Stimulated activated CD8-positive, alpha-beta memory T cell treated with anti-CD3 and anti-CD28 coated beads, Interleukin-15, amount 100 ng/mL, for 48 hours (primary cell): Measurements from ENCODE around the gene CHPT1.
"Not testable (repeated sequence)": the region's sequence is repeated elsewhere in the genome, so short reads cannot be mapped to it uniquely, and the experiment has no call there.

Experiments
- DNase-seq, 2 donors: peaks; one replicate each; pipeline ENCODE4 v3.0.0-alpha.2; 2020; ENCODE audit warnings: low read depth in 2 of 2

The CHPT1 gene

GRCh38 chr12:101681627-101682026, 15.8 kb upstream of the CHPT1 start:
- DNase-seq = not testable (repeated sequence)

GRCh38 chr12:101685092-101685491, 12.3 kb upstream of the CHPT1 start:
- no peak for DNase-seq

DNA sequence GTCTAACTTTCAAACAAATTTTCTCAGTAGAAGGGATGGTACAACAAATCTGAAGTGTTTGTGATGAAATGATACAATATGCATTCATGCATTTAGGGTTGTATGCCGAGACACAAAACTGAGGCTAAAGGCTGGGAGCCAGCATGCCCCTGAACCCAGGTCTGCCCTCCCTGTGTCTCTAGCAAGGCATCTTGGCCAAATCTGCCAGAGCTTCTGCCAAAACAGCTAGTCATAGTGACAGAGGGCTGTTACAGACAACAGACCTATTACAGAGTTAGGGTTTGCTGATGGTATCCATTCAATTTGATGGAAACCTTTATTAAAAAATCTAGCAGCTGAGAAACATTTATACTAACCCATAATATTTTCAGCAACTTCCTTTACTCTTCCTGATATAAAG, 11.3 kb upstream of the CHPT1 start:
- no peak for DNase-seq

DNA sequence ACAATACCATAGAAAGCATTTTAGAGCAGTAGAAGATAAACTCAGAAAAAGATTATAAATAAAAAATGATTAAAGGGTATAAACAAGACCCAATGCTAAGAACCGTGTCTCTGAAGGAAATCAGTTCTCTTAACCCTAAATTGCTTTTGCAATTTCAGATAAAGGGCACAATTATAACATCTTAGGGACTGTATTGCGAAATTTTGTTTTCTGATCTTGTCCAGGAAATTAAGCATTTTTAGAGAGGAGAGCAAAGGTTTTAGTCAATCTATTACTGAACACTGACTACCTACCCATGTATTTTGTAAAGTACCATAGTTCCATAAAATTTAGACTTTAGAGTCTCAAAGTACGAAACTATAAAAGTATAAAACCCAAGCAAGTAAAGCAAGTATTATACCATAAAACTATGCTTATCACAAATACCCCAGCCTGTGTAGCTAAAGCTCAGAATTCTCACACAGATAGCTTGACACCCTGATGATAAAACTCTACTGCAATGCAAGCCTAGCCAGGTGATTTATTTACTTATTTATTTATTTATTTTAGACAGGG, 6.8 kb upstream of the CHPT1 start:
- DNase-seq = no peak

- DNase-seq = no peak
Observed at GRCh38 chr12:101691503-101692096, 5.8 kb upstream of the CHPT1 start.

- DNase-seq = no peak
Observed at GRCh38 chr12:101694297-101694848, 3.1 kb upstream of the CHPT1 start.

- DNase-seq = no peak
Observed at GRCh38 chr12:101694986-101695385, 2.5 kb upstream of the CHPT1 start.

DNA sequence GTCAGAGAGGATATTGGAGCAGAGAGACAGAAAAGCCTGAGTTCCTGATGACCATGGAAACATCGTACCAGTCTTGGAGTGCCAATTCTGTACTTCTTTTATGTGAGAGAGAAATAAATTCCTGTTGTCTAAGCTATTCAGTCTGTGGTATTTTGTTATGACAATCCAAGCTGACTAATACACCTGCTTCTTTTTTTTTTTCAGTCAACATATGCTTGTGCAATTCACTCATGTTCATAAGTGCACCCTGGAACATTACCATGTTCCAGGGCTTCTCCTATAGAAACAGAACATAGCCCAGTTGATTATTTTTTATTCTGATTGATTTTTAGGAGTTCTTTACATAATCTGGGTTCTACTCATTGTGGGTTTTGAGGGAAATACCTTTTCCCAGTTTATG, 1.7 kb upstream of the CHPT1 start:
- DNase-seq = no peak

DNA sequence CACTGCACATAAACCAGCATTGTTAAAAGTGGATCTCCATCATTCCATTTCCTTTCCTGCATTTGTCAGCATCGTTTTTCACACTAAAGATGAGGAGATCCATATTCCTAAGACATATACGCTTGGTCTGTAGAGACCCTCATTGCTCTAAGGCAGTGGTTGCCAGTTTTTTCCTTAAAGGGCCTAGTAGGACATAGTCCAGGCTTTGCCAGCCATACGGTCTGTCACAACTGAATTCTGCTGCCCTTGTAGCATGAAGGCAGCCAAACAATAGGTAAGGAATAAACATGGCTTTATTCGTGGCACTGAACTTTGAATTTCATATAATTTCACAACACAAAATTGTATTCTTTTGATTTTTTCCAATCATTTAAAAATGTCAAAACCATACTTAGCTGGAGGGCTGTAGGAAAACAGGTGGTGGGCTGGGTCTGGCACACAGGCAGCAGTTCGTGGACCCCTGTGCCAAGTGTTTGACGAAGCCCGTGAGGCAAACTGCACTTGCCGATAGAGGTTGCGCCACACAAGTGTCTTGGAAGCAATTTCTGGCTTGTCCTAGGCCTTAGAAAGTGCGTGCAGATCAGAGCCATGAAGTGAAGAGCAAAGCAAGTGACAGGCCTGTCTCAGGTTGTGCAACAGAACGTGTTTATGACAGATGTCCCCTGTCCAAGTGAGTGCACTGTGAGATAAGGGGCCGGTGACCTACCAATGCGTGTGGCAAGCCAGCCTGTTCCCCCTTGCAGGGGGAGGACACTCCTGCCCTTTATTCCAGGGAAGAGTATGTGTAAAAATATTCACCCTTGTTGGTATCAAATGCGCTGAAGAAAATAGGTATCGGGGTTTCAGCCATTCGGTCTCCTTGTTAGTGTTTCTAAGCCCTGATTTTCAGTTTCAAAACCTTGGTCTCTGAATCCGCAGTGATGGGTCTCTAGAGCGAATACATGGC, 916 bp upstream of the CHPT1 start:
- no peak for DNase-seq

DNA sequence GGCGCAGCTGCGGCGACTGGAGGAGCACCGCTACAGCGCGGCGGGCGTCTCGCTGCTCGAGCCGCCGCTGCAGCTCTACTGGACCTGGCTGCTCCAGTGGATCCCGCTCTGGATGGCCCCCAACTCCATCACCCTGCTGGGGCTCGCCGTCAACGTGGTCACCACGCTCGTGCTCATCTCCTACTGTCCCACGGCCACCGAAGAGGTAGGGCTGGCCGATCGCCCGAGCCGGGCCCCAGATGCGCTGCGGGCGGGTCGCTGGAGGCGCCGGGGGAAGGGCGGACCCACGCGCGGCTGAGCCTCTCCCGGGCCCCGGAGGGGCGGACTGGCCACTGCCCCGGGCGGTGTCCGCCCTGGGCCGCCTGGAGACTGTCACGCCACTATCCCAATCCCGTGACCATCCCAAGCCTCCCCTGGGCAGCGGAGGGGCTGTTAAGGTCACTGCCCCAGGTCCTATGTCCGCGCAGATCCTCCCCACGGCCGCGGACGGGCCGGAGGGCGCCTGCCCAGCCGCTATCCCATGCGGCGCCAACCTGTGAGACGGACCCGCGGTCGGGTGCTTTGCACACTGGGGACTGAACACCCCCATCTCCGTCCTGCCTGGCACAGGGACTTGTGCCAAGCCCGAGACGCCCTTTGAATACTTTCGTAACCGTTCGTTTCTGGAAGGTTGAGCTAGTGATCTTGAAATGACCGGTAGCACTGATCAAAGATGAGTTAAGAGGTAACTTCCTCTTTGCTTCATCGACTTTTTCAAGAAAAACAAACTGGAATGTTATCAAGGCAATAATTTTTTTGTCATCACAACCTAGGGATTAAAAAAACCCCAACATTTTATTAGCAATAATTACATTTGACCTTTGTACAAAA, 725 bp downstream of the CHPT1 start:
- no peak for DNase-seq

DNA sequence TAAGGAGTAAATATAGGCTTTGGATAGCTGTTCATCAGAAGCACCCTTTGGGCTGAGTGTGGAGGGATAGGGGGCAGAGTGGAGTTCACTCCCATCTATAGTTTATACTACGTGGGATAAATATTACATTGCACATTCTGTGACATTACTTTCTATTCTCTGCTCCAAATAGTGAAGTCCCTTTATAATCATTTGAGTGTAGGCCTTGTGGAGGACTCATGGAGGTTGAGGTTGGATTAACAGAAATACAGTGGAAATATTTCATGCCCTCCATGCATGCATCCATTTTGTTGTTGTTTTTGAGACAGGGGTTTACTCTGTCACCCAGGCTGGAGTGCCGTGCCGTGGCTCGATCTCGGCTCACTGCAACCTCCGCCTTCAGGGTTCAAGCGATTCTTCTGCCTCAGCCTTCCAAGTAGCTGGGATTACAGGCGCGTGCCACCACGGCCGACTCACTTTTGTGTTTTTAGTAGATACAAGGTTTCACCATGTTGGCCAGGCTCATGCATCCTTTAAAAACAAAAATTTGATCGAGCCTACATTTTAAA, 1.4 kb downstream of the CHPT1 start:
- DNase-seq = no peak

DNA sequence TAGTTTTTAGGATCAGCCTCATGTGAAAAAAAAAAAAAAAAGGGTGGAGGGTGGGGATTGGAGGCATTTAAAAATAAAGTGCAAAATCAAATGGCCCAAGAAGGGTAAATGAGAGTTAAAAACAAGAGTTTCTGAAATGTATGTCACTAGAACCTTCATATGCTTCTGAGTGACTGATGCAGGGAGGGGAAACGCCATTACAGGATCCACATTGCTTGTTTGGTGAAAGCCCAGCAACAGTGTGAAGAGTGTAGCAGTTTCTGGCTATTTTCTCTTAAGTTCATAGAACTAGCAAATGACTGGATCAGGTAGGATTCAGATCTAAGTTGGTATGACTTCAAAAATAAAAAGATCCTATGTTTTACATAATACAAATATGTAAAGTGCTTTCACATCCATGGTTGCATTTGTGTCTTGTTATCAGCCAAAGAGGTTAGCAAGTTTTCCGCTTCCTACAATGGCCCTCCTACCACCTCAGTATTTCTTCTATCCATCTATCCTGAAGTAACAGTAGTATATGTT, 2.9 kb downstream of the CHPT1 start:
- no peak for DNase-seq

GRCh38 chr12:101703487-101703886, 6.0 kb downstream of the CHPT1 start:
- no peak for DNase-seq

DNA sequence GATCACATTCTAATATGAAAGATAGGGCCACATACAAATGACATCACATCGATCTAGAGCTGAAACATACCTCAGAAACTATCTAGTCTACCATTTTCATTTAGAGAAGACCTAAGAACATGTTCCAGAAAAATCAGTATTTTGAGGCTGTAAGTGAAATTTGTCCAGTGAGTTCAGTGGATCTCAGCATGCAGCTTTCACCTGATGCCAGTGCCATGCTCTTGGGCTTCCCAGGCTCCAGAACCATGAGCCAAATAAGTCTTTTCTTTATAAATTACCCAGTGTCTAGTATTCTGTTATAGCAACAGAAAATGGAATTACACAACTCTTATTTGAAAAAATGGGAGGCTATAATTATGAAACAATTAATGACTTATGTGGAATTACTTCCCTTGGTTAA, 9.0 kb downstream of the CHPT1 start:
- DNase-seq = no peak

- no peak for DNase-seq
Observed at GRCh38 chr12:101707131-101707782, 9.8 kb downstream of the CHPT1 start.

- no peak for DNase-seq
Observed at GRCh38 chr12:101710288-101710687, 12.8 kb downstream of the CHPT1 start.

DNA sequence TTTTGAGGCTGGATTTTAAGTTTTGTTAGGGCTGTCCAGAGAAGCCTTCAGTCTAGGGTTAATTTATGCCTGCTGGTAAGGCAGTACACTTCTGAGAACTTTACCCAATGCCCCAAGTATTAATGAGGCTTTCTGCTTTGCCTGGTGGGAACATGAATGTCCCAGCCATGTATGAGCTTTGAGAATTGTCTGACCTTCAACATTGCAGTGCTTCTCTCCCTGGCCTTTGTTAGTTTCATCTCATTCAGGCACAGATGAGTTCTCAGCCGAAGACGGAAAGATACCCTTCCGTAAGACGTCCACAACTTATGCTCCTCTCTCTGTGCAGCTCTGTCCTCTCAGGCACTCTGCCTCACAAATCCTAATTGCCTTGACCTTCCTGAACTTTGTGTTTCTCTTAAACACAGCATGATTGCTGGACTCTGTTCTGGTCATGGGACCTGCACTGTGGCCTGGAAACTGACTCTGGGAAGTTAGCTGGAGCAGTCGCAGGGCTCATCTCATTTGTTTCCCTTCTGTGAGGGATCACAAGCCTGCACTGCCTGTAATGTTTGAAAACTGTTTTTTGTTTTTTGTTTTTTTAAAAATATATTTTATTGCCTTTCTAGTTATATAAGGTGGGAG, 15.7 kb downstream of the CHPT1 start:
- no peak for DNase-seq

DNA sequence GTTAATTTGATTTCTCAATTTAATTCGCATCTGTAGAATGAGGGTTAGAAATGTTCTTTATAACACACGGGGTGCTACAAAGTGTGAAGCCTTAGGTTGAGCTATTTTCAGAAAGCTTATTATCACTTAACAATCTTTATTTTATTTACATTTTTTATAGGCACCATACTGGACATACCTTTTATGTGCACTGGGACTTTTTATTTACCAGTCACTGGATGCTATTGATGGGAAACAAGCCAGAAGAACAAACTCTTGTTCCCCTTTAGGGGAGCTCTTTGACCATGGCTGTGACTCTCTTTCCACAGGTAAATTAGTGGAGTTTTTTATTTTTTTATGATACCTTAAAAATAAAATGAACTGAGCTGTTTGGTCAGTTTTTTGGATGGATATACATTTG, 16.5 kb downstream of the CHPT1 start:
- DNase-seq = no peak

DNA sequence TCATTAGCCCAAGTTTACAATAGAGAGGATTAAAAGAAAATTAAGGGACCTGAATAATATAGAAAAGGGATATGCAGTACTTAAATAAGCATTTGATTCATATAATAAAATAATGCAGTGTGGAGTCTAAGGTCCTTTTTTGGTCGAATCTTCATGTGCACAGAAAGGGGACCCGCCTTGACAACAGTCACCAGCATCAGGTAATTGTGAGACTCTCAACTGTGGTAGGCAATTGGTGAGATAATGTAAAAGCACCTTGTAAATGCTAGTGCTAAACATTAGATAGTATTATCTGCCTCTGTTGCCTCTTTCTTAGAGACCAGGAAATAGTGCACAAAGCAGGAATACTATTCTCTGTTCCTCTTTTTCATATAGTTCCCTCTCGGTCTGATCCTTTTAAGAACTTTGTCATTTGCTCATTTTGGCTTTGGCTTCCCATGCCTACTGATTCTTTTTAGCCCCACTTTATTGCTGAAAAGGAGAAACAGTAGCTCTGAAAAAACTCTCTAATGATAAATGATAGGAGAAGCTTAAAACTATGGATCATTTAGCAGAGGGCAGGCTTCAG, 17.5 kb downstream of the CHPT1 start:
- no peak for DNase-seq

DNA sequence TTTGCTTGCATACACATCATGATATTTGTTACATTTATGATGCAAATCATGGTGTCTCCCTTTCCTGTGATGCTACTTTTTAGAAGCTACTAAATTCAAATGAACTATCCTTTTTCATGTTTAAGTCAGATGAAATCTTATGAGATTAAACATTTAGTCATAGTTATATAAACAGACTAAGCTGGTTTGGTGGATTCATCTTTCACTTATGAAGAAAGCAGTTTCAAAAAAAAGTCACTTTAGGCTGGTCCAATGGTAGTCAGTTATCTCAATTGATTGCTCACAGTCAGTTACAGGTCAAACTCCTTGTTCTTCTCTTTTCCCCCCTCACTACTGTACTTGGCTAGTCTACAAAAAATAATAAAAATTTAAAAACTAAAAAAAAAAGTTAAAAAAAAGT, 22.1 kb downstream of the CHPT1 start:
- DNase-seq = no peak
